Heart left ventricle (tissue), 16 donors: Measurements from ENCODE around the gene PKM. TPM values are rescaled to one million over a fixed set of nuclear protein-coding genes. Genes with fewer than 3 reads are reported as not detected.

Experiments
- ATAC-seq, 4 donors: fragments of 200-7000 bp; cut with Tn5 transposase; one replicate each; pipeline ENCODE4 v1.9.1; 2020 to 2022; ENCODE audit warnings: moderate library complexity in 4 of 4, mild to moderate bottlenecking in 3 of 4, moderate number of reproducible peaks in 1 of 4
- DNase-seq, 5 donors: peaks; one replicate each; pipeline ENCODE4 v3.0.0-alpha.2; 2020
- H3K27ac ChIP-seq, 12 donors: fragments of 200-600 bp; sonication (generic) in 4 of 12; one replicate each; pipeline versions ENCODE4 v1.5.0 to v1.8.0; 2016 to 2022; ENCODE audit warnings: mild to moderate bottlenecking in 2 of 12
- H3K27me3 ChIP-seq, 9 donors: fragments of 200-600 bp; sonication (generic) in 2 of 9; one replicate each; pipeline versions ENCODE4 v1.5.1 to v1.8.0; 2016 to 2022; ENCODE audit warnings: mild to moderate bottlenecking in 3 of 9
- H3K36me3 ChIP-seq, 9 donors: fragments of 200-600 bp; sonication (generic) in 2 of 9; one replicate each; pipeline versions ENCODE4 v1.5.0 to v1.8.0; 2018 to 2022; ENCODE audit warnings: mild to moderate bottlenecking in 2 of 9
- H3K4me1 ChIP-seq, 12 donors: fragments of 200-600 bp; sonication (generic) in 4 of 12; one replicate each; pipeline versions ENCODE4 v1.5.0 to v1.8.0; 2016 to 2022; ENCODE audit warnings: mild to moderate bottlenecking in 3 of 12
- H3K4me3 ChIP-seq, 12 donors: fragments of 200-600 bp; sonication (generic) in 4 of 12; one replicate each; pipeline versions ENCODE4 v1.5.0 to v1.8.0; 2017 to 2022; ENCODE audit warnings: mild to moderate bottlenecking in 9 of 12, moderate library complexity in 4 of 12
- H3K9me3 ChIP-seq, 12 donors: fragments of 200-600 bp; sonication (generic) in 4 of 12; one replicate each; pipeline versions ENCODE4 v1.5.0 to v1.8.0; 2016 to 2022; ENCODE audit warnings: mild to moderate bottlenecking in 1 of 12
- POLR2A ChIP-seq, 2 donors: fragments of 450-650 bp; IDR thresholded peaks; one replicate each; pipeline ENCODE4 v1.6.1; 2017; ENCODE audit warnings: antibody characterized with exemption in 2 of 2, mild to moderate bottlenecking in 2 of 2, moderate library complexity in 2 of 2
- WGBS, 4 donors: extraction: QIAGEN DNeasy Blood & Tissue Kit in 2 of 4; methylation state at CpG; one replicate each; pipeline versions ENCODE4 v1.1.5 to v1.1.7; 2013 to 2018; 5-methylcytosine and 5-hydroxymethylcytosine counted together
- intact Hi-C, 10 donors: fragments of 100-400 bp; cut with DNase I; formaldehyde crosslinking; loops; one replicate each; pipeline versions ENCODE4 v1.11.1 to v1.14.2; 2022
- polyA plus RNA-seq, 2 donors: library from polyadenylated mRNA; stranded (reverse); fragments of 200-250 nt; gene quantifications; one replicate each; pipeline ENCODE4 v1.2.3, GENCODE V29; 2013
- total RNA-seq, 9 donors: library from RNA; depleted of rRNA in 2 of 9; stranded (reverse); fragments of >200 nt in 2 of 9; fragmentation: NEBNext Ultra II Directional in 3 of 9; extraction: Animal tissue kit (Norgen Biotek cat#: 25700) in 3 of 9; gene quantifications; one replicate each; pipeline versions ENCODE4 v1.1.0 to v1.2.4, GENCODE V29; 2016 to 2023
- TF ChIP-seq, protein P1 (sequence below), 12 donors: fragments of 200-600 bp; sonication (generic) in 4 of 12; IDR thresholded peaks; one replicate each; pipeline versions ENCODE4 v1.5.0 to v1.8.0; 2018 to 2022; ENCODE audit warnings: antibody characterized with exemption in 12 of 12, mild to moderate bottlenecking in 5 of 12
- donor health status: ischemic (EF 13 %, LVEDD 7.1; RV severe dilation, severe dysfunction).
- donor health status: healthy with polysubstance abuse.
- donor health status: DM: no; HTN: yes; CAD: no.
- donor health status: DM: no; HTN: no; CAD: no.
- donor health status: ischemic (EF 25% LVEDD 6.9; RV normal size, moderate dysfunction).
- donor health status: ischemic (EF 25% LVEDD 5.7; RV mildly dilated, moderate dysfunction).
- donor health status: healthy.
- donor health status: DM: yes; HTN: yes; CAD: no.
- donor health status: ischemic (EF 35%, LVEDD 5.7; RV mildly dilated, moderate dysfunction).
- donor health status: nonischemic (EF 11% LVEDD 7.7; RV severe dilation, severe dysfunction).
- donor health status: DM: yes; HTN: yes; CAD: no.
- donor health status: PGD.
- donor health status: ischemic (EF 29% LVEDD 5.4; RV normal size, mild dysfunction).
- donor health status: nonischemic (EF 23%, LVEDD 6.1; RV moderate dilation, normal function).

The PKM gene
- total and polyA plus RNA-seq, 11 donors, result 602 to 1,279 (median 921) TPM

DNA sequence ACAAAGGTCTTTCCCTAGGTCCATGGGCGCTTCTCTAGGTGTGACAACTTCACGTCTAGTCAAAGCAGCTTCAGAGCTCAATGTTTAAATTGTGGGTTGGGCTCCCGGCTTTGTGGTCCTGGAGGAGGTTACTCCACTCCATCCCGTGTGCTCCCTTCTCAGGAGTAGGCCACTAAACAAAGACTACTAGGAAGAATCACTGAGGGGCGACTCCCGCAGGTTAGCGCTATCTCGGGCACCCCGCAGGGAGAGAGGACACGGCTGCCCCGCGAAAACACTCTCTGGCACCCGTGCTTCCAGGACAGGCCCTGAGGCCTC lies 40.9 kb upstream of the PKM start:
- H3K36me3 ChIP-seq, result peaks cover 0 to 42% (median 27%) of the 10 kb centered on the region in 9 donors
- TF ChIP-seq, protein P1, sequence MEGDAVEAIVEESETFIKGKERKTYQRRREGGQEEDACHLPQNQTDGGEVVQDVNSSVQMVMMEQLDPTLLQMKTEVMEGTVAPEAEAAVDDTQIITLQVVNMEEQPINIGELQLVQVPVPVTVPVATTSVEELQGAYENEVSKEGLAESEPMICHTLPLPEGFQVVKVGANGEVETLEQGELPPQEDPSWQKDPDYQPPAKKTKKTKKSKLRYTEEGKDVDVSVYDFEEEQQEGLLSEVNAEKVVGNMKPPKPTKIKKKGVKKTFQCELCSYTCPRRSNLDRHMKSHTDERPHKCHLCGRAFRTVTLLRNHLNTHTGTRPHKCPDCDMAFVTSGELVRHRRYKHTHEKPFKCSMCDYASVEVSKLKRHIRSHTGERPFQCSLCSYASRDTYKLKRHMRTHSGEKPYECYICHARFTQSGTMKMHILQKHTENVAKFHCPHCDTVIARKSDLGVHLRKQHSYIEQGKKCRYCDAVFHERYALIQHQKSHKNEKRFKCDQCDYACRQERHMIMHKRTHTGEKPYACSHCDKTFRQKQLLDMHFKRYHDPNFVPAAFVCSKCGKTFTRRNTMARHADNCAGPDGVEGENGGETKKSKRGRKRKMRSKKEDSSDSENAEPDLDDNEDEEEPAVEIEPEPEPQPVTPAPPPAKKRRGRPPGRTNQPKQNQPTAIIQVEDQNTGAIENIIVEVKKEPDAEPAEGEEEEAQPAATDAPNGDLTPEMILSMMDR (IDR thresholded peaks at IDR 0.05), result no peak
- TF ChIP-seq POLR2A (IDR thresholded peaks at IDR 0.05), result no peak
- peak in 2 of 4 donors; percentile 1 to 3 for ATAC-seq
- peak overlapping the region; percentile 34 to 96 (median 91) for H3K27ac ChIP-seq
- H3K9me3 ChIP-seq, result no peaks in the 10 kb centered on the region
- H3K27me3 ChIP-seq, result no peaks in the 10 kb centered on the region
- 2 to 5% (median 3%) methylated on average over 13 of the region's 13 CpGs for WGBS, 4 donors
- DNase-seq, result no peak
- intact Hi-C loops, result loop anchor here in 6 of 10 donors (2.0 to 5.0 kb wide), 4 partner anchors 40 to 71 kb away; partner anchors contain the start of gene PKM (in 6 of the 6)
- peak overlapping the region; percentile 85 to 99 (median 94) for H3K4me3 ChIP-seq
- H3K4me1 ChIP-seq, result peaks cover 3 to 32% (median 16%) of the 10 kb centered on the region in 12 donors

DNA sequence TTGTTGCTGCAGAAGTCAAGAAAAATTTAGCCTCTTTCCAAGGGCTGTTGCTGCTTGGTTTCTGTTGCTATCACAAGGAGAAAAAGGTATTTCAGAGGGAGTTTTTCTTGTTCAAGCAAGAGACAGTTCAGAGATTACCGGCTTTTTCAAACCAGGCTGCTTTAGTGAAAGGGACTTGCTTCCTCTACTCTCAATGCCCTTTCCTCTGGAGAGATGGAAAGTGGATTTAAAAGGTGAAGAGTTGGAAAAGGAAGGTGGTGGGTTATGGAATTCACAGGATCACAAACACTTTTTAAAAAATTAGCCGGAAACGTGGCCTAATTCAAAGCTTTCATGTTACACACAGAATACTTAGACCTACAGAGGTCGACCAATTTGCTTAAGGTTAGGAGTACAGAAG lies 40.2 kb upstream of the PKM start:
- H3K4me3 ChIP-seq, result peak overlapping the region in 9 of 12 donors; percentile 85 to 99 (median 98)
- WGBS, 4 donors, result 79 to 82% (median 81%) methylated on average over 4 of the region's 4 CpGs
- intact Hi-C loops, result loop anchor here in 4 of 10 donors (2.0 to 5.0 kb wide), 3 partner anchors 39 to 69 kb away; partner anchors contain the start of gene PKM (in 4 of the 4)
- peaks cover 3 to 32% (median 16%) of the 10 kb centered on the region in 12 donors for H3K4me1 ChIP-seq
- peak overlapping the region in 5 of 12 donors; percentile 88 to 96 (median 91) for H3K27ac ChIP-seq
- no peaks in the 10 kb centered on the region for H3K9me3 ChIP-seq
- no peak for TF ChIP-seq POLR2A (IDR thresholded peaks at IDR 0.05)
- TF ChIP-seq, protein P1 (IDR thresholded peaks at IDR 0.05), result no peak
- H3K27me3 ChIP-seq, result no peaks in the 10 kb centered on the region
- no peak for ATAC-seq
- peaks cover 0 to 48% (median 33%) of the 10 kb centered on the region in 9 donors for H3K36me3 ChIP-seq
- no peak for DNase-seq

- no peak for DNase-seq
- Histone ChIP-seq H3K27me3 (no peaks in the 10 kb centered on the region), H3K4me3 (no peak overlapping the region), H3K27ac (no peak overlapping the region), H3K4me1 (peaks cover 3 to 32% (median 16%) of the 10 kb centered on the region in 12 donors), H3K36me3 (peaks cover 0 to 63% (median 48%) of the 10 kb centered on the region in 9 donors), H3K9me3 (no peaks in the 10 kb centered on the region)
- no peak for ATAC-seq
- TF ChIP-seq, protein P1 (IDR thresholded peaks at IDR 0.05), result no peak
- TF ChIP-seq POLR2A (IDR thresholded peaks at IDR 0.05), result no peak
- 87 to 95% (median 92%) methylated on average over 4 of the region's 4 CpGs for WGBS, 4 donors
- intact Hi-C loops, result loop anchor here in 5 of 10 donors (2.0 to 10.0 kb wide), 4 partner anchors 37 to 67 kb away; partner anchors contain the start of gene PKM (in 4 of the 5)
Observed at GRCh38 chr15:72269739-72270138, 38.7 kb upstream of the PKM start.

GRCh38 chr15:72265031-72265430 lies 34.0 kb upstream of the PKM start:
- H3K36me3 ChIP-seq, result peaks cover 0 to 99% (median 92%) of the 10 kb centered on the region in 9 donors

More at GRCh38 chr15:72265031-72265430, 34.0 kb upstream of the PKM start:
- Histone ChIP-seq H3K27ac (no peak overlapping the region), H3K9me3 (no peaks in the 10 kb centered on the region), H3K4me1 (peaks cover 0 to 5% (median 0%) of the 10 kb centered on the region in 12 donors), H3K27me3 (no peaks in the 10 kb centered on the region), H3K4me3 (no peak overlapping the region)
- WGBS, 4 donors, result 90 to 96% (median 94%) methylated on average over 5 of the region's 5 CpGs
- intact Hi-C loops, result loop anchor here in 2 of 10 donors (10.0 kb wide), 1 partner anchor 60 kb away; no protein-coding TSS in a partner anchor
- no peak for DNase-seq
- ATAC-seq, result no peak
- TF ChIP-seq POLR2A (IDR thresholded peaks at IDR 0.05), result no peak
- TF ChIP-seq, protein P1 (IDR thresholded peaks at IDR 0.05), result no peak
